ENCODE measurements around the gene ARL14EP. TPM values are rescaled to one million over a fixed set of nuclear protein-coding genes. Genes with fewer than 3 reads are reported as not detected.

ARL14EP gene
- total RNA-seq, 4 donors from 2014 or later, result 17.5 to 29.1 (median 21.1) TPM

DNA sequence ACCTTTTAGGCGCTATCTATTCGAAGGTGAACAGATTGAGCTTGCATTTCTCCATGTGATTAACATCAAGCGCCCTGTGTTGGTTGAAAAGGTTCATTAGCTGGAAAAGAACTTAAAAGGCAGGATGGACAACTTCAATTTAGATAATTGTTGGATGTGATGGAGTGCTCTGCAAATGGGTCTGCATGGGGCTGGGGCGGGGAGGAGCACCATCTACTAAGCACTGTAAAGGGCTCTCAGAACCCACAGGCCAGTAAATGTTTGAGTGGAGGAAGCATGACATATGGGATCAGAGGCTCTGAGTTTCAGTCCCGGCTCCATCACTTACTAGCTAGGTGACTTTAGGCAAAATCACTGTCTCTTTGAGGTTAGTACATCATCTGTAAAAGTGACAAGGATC is 28.2 kb downstream of the ARL14EP start:
- DNase-seq (ENCODE audit: extremely low spot score), result no peak
- TF ChIP-seq, protein P1, sequence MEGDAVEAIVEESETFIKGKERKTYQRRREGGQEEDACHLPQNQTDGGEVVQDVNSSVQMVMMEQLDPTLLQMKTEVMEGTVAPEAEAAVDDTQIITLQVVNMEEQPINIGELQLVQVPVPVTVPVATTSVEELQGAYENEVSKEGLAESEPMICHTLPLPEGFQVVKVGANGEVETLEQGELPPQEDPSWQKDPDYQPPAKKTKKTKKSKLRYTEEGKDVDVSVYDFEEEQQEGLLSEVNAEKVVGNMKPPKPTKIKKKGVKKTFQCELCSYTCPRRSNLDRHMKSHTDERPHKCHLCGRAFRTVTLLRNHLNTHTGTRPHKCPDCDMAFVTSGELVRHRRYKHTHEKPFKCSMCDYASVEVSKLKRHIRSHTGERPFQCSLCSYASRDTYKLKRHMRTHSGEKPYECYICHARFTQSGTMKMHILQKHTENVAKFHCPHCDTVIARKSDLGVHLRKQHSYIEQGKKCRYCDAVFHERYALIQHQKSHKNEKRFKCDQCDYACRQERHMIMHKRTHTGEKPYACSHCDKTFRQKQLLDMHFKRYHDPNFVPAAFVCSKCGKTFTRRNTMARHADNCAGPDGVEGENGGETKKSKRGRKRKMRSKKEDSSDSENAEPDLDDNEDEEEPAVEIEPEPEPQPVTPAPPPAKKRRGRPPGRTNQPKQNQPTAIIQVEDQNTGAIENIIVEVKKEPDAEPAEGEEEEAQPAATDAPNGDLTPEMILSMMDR (IDR thresholded peaks at IDR 0.05), result no peak
- TF ChIP-seq POLR2A (IDR thresholded peaks at IDR 0.05; ENCODE audit: low read depth) (no peak), POLR2AphosphoS5 (IDR thresholded peaks at IDR 0.05) (no peak), EP300 (IDR thresholded peaks at IDR 0.05) (no peak)
- WGBS, result 94% methylated on average over 5 of the region's 5 CpGs
- no peaks in the 10 kb centered on the region for H3K4me1 ChIP-seq
- intact Hi-C loops (cut with DNase I), result loop anchor here (10.0 kb wide), 1 partner anchor 234 kb away; the partner anchor contains the start of gene MPPED2
- H3K9me3 ChIP-seq, result no peaks in the 10 kb centered on the region
- H3K27ac ChIP-seq (replicated peaks in 1 of 4), result no peak overlapping the region
- H3K4me3 ChIP-seq, result no peak overlapping the region
- no peaks in the 10 kb centered on the region for H3K27me3 ChIP-seq
- H3K36me3 ChIP-seq, result no peaks in the 10 kb centered on the region

DNA sequence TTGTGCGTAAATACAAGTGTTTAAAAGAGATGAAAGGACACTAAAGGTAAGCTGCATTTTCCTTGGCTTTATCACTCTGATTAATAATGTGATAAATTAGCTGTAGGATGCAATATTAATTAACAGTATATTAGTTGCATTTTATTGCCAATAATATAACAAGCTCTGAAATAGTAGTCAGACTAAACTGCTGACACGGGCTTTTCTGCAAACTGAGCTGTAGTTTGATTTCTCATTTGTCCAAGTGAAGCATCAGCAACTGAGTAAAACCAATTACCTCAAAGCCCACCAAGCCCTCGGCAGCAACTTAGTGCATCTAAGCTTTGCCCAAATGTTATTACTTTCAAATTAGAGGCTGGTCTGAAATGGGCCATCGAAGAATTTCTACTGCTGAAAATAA is 33.5 kb downstream of the ARL14EP start:
- H3K4me1 ChIP-seq, result peaks cover 6 to 30% (median 24%) of the 10 kb centered on the region in 4 donors
- TF ChIP-seq POLR2A (IDR thresholded peaks at IDR 0.05; ENCODE audit: low read depth) (no peak), POLR2AphosphoS5 (IDR thresholded peaks at IDR 0.05) (no peak), EP300 (IDR thresholded peaks at IDR 0.05) (no peak)
- TF ChIP-seq, protein P1 (IDR thresholded peaks at IDR 0.05), result no peak
- H3K27me3 ChIP-seq, result no peaks in the 10 kb centered on the region
- no peaks in the 10 kb centered on the region for H3K9me3 ChIP-seq
- intact Hi-C loops (cut with DNase I), result loop anchor here (10.0 kb wide), 1 partner anchor 228 kb away; the partner anchor contains the start of gene MPPED2
- 96% methylated on average over 4 of the region's 4 CpGs for WGBS
- no peaks in the 10 kb centered on the region for H3K36me3 ChIP-seq
- DNase-seq (ENCODE audit: extremely low spot score), result no peak
- no peak overlapping the region for H3K27ac ChIP-seq (replicated peaks in 1 of 4)
- no peak overlapping the region for H3K4me3 ChIP-seq

DNA sequence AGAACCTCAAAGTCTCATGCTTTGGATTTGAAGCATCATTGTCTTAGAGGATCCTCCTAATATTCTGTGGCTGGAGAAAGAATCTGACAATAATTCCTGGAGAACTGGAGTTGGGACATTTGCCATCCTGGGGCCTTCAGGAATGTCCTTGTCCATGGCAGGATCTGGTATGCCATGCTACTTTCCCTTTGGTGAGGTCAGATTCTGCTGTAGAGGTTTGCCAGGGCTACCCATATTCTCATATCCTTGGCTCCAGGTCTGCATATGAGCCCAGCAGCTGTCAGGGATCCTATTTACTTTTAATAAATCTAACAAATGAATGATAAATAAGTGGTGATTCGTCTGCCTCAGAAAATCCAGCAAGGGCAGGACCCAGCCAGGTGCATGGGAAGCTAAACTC is 35.0 kb downstream of the ARL14EP start:
- Histone ChIP-seq H3K27ac (replicated peaks in 1 of 4) (no peak overlapping the region), H3K4me3 (no peak overlapping the region), H3K27me3 (no peaks in the 10 kb centered on the region), H3K9me3 (no peaks in the 10 kb centered on the region), H3K36me3 (no peaks in the 10 kb centered on the region), H3K4me1 (peaks cover 6 to 30% (median 24%) of the 10 kb centered on the region in 4 donors)
- no peak for TF ChIP-seq POLR2AphosphoS5 (IDR thresholded peaks at IDR 0.05)
- no peak for TF ChIP-seq POLR2A (IDR thresholded peaks at IDR 0.05; ENCODE audit: low read depth)
- TF ChIP-seq, protein P1 (IDR thresholded peaks at IDR 0.05), result no peak
- no peak for DNase-seq (ENCODE audit: extremely low spot score)
- intact Hi-C loops (cut with DNase I), result loop anchor here (10.0 kb wide), 1 partner anchor 227 kb away; the partner anchor contains the start of gene MPPED2
- 24% methylated on average over 1 of the region's 1 CpG for WGBS

DNA sequence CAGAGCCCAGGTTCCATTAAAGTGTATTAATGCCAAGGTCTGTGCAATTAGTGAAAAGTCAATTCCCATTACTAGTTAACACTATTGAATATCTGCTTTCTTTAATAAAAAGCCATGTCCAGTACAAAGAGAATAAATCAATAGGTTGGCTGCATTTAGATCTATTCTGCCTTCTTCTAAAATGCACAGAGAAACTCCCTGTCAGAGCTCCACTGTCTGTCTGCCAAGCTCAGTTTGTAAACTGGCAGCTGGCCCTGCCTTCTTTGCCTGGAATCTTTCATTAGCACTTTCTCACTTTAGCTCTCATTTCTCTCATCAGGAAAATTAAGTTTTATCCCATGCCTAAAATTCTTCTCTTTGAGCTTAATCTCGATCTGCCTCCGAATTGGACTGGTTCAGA is 35.6 kb downstream of the ARL14EP start:
- no peak for DNase-seq (ENCODE audit: extremely low spot score)
- Histone ChIP-seq H3K4me1 (peaks cover 6 to 33% (median 26%) of the 10 kb centered on the region in 4 donors), H3K9me3 (no peaks in the 10 kb centered on the region), H3K36me3 (no peaks in the 10 kb centered on the region), H3K27ac (replicated peaks in 1 of 4) (no peak overlapping the region), H3K4me3 (no peak overlapping the region), H3K27me3 (no peaks in the 10 kb centered on the region)
- WGBS, result 60% methylated on average over 2 of the region's 2 CpGs
- intact Hi-C loops (cut with DNase I), result loop anchor here (10.0 kb wide), 1 partner anchor 226 kb away; the partner anchor contains the start of gene MPPED2
- TF ChIP-seq POLR2A (IDR thresholded peaks at IDR 0.05; ENCODE audit: low read depth) (no peak), EP300 (IDR thresholded peaks at IDR 0.05) (no peak), POLR2AphosphoS5 (IDR thresholded peaks at IDR 0.05) (no peak)
- TF ChIP-seq, protein P1 (IDR thresholded peaks at IDR 0.05), result no peak

DNA sequence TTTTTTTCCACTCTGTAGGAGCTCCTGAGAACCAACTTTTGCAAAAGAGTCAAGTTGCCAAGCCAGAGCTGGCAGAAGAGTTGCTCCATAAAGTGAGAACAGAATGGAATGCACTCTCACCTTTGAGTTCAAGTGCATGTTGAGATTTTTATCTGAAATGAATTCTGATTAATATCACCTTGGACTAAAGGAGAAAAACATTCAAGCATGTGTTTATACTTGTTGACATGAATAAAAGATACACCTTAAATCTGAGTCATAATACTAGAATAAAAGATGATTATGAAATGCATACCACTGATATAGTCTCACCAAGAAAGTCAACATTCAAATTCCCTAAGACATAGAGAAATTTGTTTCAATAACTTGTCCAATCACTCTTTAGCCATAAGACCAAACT is 37.8 kb downstream of the ARL14EP start:
- Histone ChIP-seq H3K27ac (replicated peaks in 1 of 4) (no peak overlapping the region), H3K36me3 (no peaks in the 10 kb centered on the region), H3K27me3 (no peaks in the 10 kb centered on the region), H3K4me3 (no peak overlapping the region), H3K9me3 (no peaks in the 10 kb centered on the region), H3K4me1 (peaks cover 6 to 46% (median 38%) of the 10 kb centered on the region in 4 donors)
- intact Hi-C loops (cut with DNase I), result no loop called here
- no peak for DNase-seq (ENCODE audit: extremely low spot score)
- no peak for TF ChIP-seq EP300 (IDR thresholded peaks at IDR 0.05)
